ENCODE results near the gene NLGN4X.
"Not testable (repeated sequence)": the region's sequence is repeated elsewhere in the genome, so short reads cannot be mapped to it uniquely, and the experiment has no call there.

The NLGN4X gene

GRCh38 chrX:6002056-6002455 lies 226.6 kb downstream of the NLGN4X start:
- no peak for DNase-seq

GRCh38 chrX:5998901-5999300 lies 229.8 kb downstream of the NLGN4X start:
- no peak for DNase-seq

GRCh38 chrX:5998456-5998855 lies 230.2 kb downstream of the NLGN4X start:
- no peak for DNase-seq

- no peak for DNase-seq
Measured at GRCh38 chrX:5991393-5991792, 237.3 kb downstream of the NLGN4X start.

GRCh38 chrX:5979338-5979737 lies 249.3 kb downstream of the NLGN4X start:
- no peak for DNase-seq

- no peak for DNase-seq
Measured at GRCh38 chrX:5976332-5976731, 252.3 kb downstream of the NLGN4X start.

GRCh38 chrX:5971300-5971699 lies 257.4 kb downstream of the NLGN4X start:
- DNase-seq: no peak

- DNase-seq: no peak
Measured at GRCh38 chrX:5965406-5965805, 263.3 kb downstream of the NLGN4X start.

- DNase-seq: no peak
Measured at GRCh38 chrX:5959286-5959685, 269.4 kb downstream of the NLGN4X start.

GRCh38 chrX:5958523-5958922 lies 270.1 kb downstream of the NLGN4X start:
- DNase-seq: no peak

GRCh38 chrX:5957506-5957905 lies 271.2 kb downstream of the NLGN4X start:
- DNase-seq: no peak

- no peak for DNase-seq
Measured at GRCh38 chrX:5936438-5936837, 292.2 kb downstream of the NLGN4X start.

- DNase-seq: no peak
Measured at GRCh38 chrX:5928224-5928623, 300.4 kb downstream of the NLGN4X start.

- no peak for DNase-seq
Measured at GRCh38 chrX:5916945-5917344, 311.7 kb downstream of the NLGN4X start.

GRCh38 chrX:5915783-5916182 lies 312.9 kb downstream of the NLGN4X start:
- DNase-seq: no peak

- DNase-seq: no peak
Measured at GRCh38 chrX:5907207-5907606, 321.5 kb downstream of the NLGN4X start.

GRCh38 chrX:5903586-5904190 lies 325.0 kb downstream of the NLGN4X start:
- not testable (repeated sequence) for DNase-seq

GRCh38 chrX:5898463-5898862 lies 330.2 kb downstream of the NLGN4X start:
- no peak for DNase-seq

GRCh38 chrX:5891378-5891777 lies 337.3 kb downstream of the NLGN4X start:
- DNase-seq: no peak

GRCh38 chrX:5876984-5877596 lies 351.6 kb downstream of the NLGN4X start:
- no peak for DNase-seq

- no peak for DNase-seq
Measured at GRCh38 chrX:5870238-5870637, 358.4 kb downstream of the NLGN4X start.

- DNase-seq: no peak
Measured at GRCh38 chrX:5869786-5870185, 358.9 kb downstream of the NLGN4X start.

GRCh38 chrX:5867778-5868177 lies 360.9 kb downstream of the NLGN4X start:
- DNase-seq: no peak

- DNase-seq: no peak
Measured at GRCh38 chrX:5857232-5857631, 371.4 kb downstream of the NLGN4X start.

GRCh38 chrX:5852941-5853340 lies 375.7 kb downstream of the NLGN4X start:
- DNase-seq: no peak
